HepG2 (cell line): ENCODE data around the gene TMEM273. TPM values are rescaled to one million over a fixed set of nuclear protein-coding genes. Genes with fewer than 3 reads are reported as not detected.

Source experiments
- ATAC-seq: fragments of 200-7000 bp; cut with Tn5 transposase; 3 replicates; pipeline ENCODE4 v1.9.1; 2020; ENCODE audit warnings: mild to moderate bottlenecking, moderate library complexity
- BruUV-seq: library from RNA; stranded (reverse); fragments of 400-500 nt; replicated peaks from 2 replicates; lab custom pipeline; 2021; lab: Mats Ljungman, UMichigan
- CTCF ChIA-PET: fragments of 300-600 bp; formaldehyde crosslinking; extraction: SDS; loops from one replicate; lab custom pipeline; 2021; ENCODE audit warnings: low total read pairs, inconsistent platforms, low intra/inter-chr PET ratio; lab: Yijun Ruan, JAX
- POLR2A ChIA-PET: fragments of 350-600 bp; sonication (Branson Sonifier 250); formaldehyde crosslinking; loops from one replicate; lab custom pipeline; 2020; ENCODE audit warnings: antibody characterized with exemption, inconsistent platforms; lab: Yijun Ruan, JAX
- DNase-seq: peaks from one replicate; pipeline ENCODE4 v3.0.0-alpha.2; 2015; ENCODE audit warnings: low spot score
- FAIRE-seq: peaks from 3 replicates; lab custom pipeline; 2011; peaks lifted over from hg19 to GRCh38; lab: Jason Lieb, UNC
- H2AFZ ChIP-seq: one replicate; pipeline ENCODE4 v1.6.1; 2011; ENCODE audit warnings: low read length, inconsistent platforms
- H3K27ac ChIP-seq: fragments of 300-600 bp; 3 replicates; pipeline ENCODE4 v1.8.0; 2011; ENCODE audit warnings: mixed run types, mild to moderate bottlenecking, mixed read lengths, low read length, inconsistent platforms; ENCODE audit not compliant: insufficient read depth; ENCODE audit errors: extremely low read length
- H3K27me3 ChIP-seq, 2 experiments: fragments of 200-600 bp in 1 of 2; 2 replicates in 1 of 2; 3 replicates in 1 of 2; pipeline versions ENCODE4 v1.6.0 to v1.8.0; 2011; ENCODE audit warnings: low read length in 2 of 2, mild to moderate bottlenecking in 2 of 2, moderate library complexity in 2 of 2, inconsistent platforms in 1 of 2; ENCODE audit not compliant: insufficient read depth in 2 of 2, control insufficient read depth in 1 of 2
- H3K36me3 ChIP-seq, 2 experiments: fragments of 200-600 bp in 1 of 2; replicated peaks in 1 of 2; 2 replicates in 1 of 2; 3 replicates in 1 of 2; pipeline versions ENCODE4 v1.5.1 to v1.8.0; 2011; ENCODE audit warnings: low read length in 2 of 2, inconsistent platforms in 1 of 2; ENCODE audit not compliant: insufficient read depth in 2 of 2, control insufficient read depth in 1 of 2
- H3K4me1 ChIP-seq: 2 replicates; pipeline ENCODE4 v1.5.1; 2012; ENCODE audit warnings: low read length, inconsistent platforms; ENCODE audit not compliant: insufficient read depth
- H3K4me2 ChIP-seq: 2 replicates; pipeline ENCODE4 v1.6.0; 2011; ENCODE audit warnings: low read depth, low read length, inconsistent platforms
- H3K4me3 ChIP-seq, 3 experiments: fragments of 200-600 bp in 1 of 3; sonication (generic), shearing (Covaris generic) in 1 of 3; replicated peaks in 1 of 3; 2 replicates each; pipeline ENCODE4 v1.5.1; 2011 to 2016; ENCODE audit warnings: low read length in 3 of 3, inconsistent platforms in 2 of 3, low read depth in 2 of 3, mild to moderate bottlenecking in 2 of 3, control low read depth in 1 of 3, mixed read lengths in 1 of 3; ENCODE audit not compliant: insufficient read depth in 1 of 3
- H3K79me2 ChIP-seq: one replicate; pipeline ENCODE4 v1.6.1; 2011; ENCODE audit warnings: low read length, inconsistent platforms; ENCODE audit not compliant: insufficient read depth
- H3K9ac ChIP-seq: 2 replicates; pipeline ENCODE4 v1.6.0; 2011; ENCODE audit warnings: mild to moderate bottlenecking, low read depth, low read length, inconsistent platforms; ENCODE audit not compliant: insufficient read depth
- H3K9me3 ChIP-seq: 2 replicates; pipeline ENCODE4 v1.5.1; 2012; ENCODE audit warnings: mild to moderate bottlenecking, low read length
- H4K20me1 ChIP-seq: 2 replicates; pipeline ENCODE4 v1.6.0; 2011; ENCODE audit warnings: inconsistent platforms, mild to moderate bottlenecking, low read length, moderate library complexity; ENCODE audit not compliant: insufficient read depth
- ARNT ChIP-seq: fragments of 450-650 bp; IDR thresholded peaks from 2 replicates; pipeline ENCODE4 v1.6.1; 2017
- CBX5 ChIP-seq: sonication (generic); formaldehyde crosslinking; IDR thresholded peaks from 2 replicates; pipeline ENCODE4 v1.4.0; 2020; ENCODE audit warnings: missing genetic modification reagents, borderline replicate concordance
- GMEB2 ChIP-seq: IDR thresholded peaks from 2 replicates; pipeline ENCODE4 v1.6.1; 2016; ENCODE audit warnings: missing biosample characterization, missing genetic modification reagents, low read depth
- GTF3A ChIP-seq: sonication (generic); formaldehyde crosslinking; conservative IDR thresholded peaks from 2 replicates; pipeline ENCODE4 v1.4.0; 2020; ENCODE audit warnings: mild to moderate bottlenecking, missing genetic modification reagents
- MLLT10 ChIP-seq: sonication (generic); formaldehyde crosslinking; IDR thresholded peaks from 2 replicates; pipeline ENCODE4 v1.4.0; 2020; ENCODE audit warnings: missing genetic modification reagents
- NR0B2 ChIP-seq: sonication (generic); formaldehyde crosslinking; IDR thresholded peaks from 2 replicates; pipeline ENCODE4 v1.4.0; 2020; ENCODE audit warnings: mild to moderate bottlenecking, missing genetic modification reagents
- SRSF9 ChIP-seq: fragments of 200-400 bp; formaldehyde crosslinking; IDR thresholded peaks from 2 replicates; pipeline ENCODE4 v1.6.1; 2018; ENCODE audit warnings: borderline replicate concordance, mild to moderate bottlenecking, low read depth, low read length; ENCODE audit not compliant: insufficient read depth, poor library complexity, severe bottlenecking
- TIGD3 ChIP-seq: sonication (generic); formaldehyde crosslinking; IDR thresholded peaks from 2 replicates; pipeline ENCODE4 v1.5.1; 2020; ENCODE audit warnings: mild to moderate bottlenecking, missing genetic modification reagents, borderline replicate concordance
- ZFP90 ChIP-seq: sonication (generic); formaldehyde crosslinking; IDR thresholded peaks from 2 replicates; pipeline ENCODE4 v1.8.0; 2022; ENCODE audit warnings: missing genetic modification reagents, mild to moderate bottlenecking, inconsistent platforms, borderline replicate concordance
- ZNF234 ChIP-seq: sonication (generic); formaldehyde crosslinking; conservative IDR thresholded peaks from 2 replicates; pipeline ENCODE4 v1.5.1; 2020; ENCODE audit warnings: mild to moderate bottlenecking, missing genetic modification reagents
- ZNF282 ChIP-seq: fragments of 450-650 bp; IDR thresholded peaks from 2 replicates; pipeline ENCODE4 v1.6.1; 2018; ENCODE audit not compliant: partially characterized antibody
- ZNF292 ChIP-seq: sonication (generic); formaldehyde crosslinking; IDR thresholded peaks from 2 replicates; pipeline ENCODE4 v1.8.1; 2022; ENCODE audit warnings: mild to moderate bottlenecking, low read depth, missing genetic modification reagents, borderline replicate concordance
- WGBS: methylation state at CpG from one replicate; pipeline ENCODE4 v1.1.6; 2017; ENCODE audit warnings: low lambda C conversion rate; 5-methylcytosine and 5-hydroxymethylcytosine counted together
- in situ Hi-C: cut with HindIII; loops from 2 replicates; pipeline ENCODE4 v1.10.0; 2017; ENCODE audit warnings: low pct_unique_long_range_greater_than_20kb; ENCODE audit not compliant: extremely low pct_ligation_motif_present
- intact Hi-C: fragments of 100-400 bp; cut with micrococcal nuclease; formaldehyde crosslinking; loops from one replicate; pipeline ENCODE4 v1.10.0; 2022; ENCODE audit not compliant: unreplicated experiment
- polyA plus RNA-seq, 8 experiments: library from polyadenylated mRNA; depleted of rRNA in 3 of 8; stranded (reverse) in 7 of 8; unstranded in 1 of 8; fragments of >200 nt; fragmentation: Illumina TruSeq in 4 of 8; extraction: Trizol in 4 of 8; gene quantifications; 2 replicates each; pipeline versions ENCODE4 v1.2.1 to v1.2.3, GENCODE V29; 2011 to 2016; ENCODE audit warnings: low read depth in 4 of 8, missing spikeins in 1 of 8, mixed read lengths in 1 of 8; ENCODE audit not compliant: insufficient read depth in 1 of 8
- total RNA-seq, 5 experiments: library from RNA; depleted of rRNA; stranded (reverse); fragments of >200 nt; fragmentation: Illumina TruSeq; extraction: Trizol; gene quantifications; 2 replicates each; pipeline ENCODE4 v1.2.3, GENCODE V29; 2016; ENCODE audit warnings: low read depth in 1 of 5
- TF ChIP-seq, protein P1 (sequence below): sonication (generic); formaldehyde crosslinking; IDR thresholded peaks from 2 replicates; pipeline ENCODE4 v1.8.1; 2022; ENCODE audit warnings: low read depth, mild to moderate bottlenecking, missing genetic modification reagents
- TF ChIP-seq, protein P2 (sequence below): IDR thresholded peaks from 2 replicates; pipeline ENCODE4 v1.6.1; 2016; ENCODE audit warnings: missing genetic modification reagents, missing compliant biosample characterization

TMEM273 gene
- total and polyA plus RNA-seq, 2 of the 13 experiments (the other 11 are each of a cell fraction or from before 2014, with no cell fraction given), result not detected

DNA sequence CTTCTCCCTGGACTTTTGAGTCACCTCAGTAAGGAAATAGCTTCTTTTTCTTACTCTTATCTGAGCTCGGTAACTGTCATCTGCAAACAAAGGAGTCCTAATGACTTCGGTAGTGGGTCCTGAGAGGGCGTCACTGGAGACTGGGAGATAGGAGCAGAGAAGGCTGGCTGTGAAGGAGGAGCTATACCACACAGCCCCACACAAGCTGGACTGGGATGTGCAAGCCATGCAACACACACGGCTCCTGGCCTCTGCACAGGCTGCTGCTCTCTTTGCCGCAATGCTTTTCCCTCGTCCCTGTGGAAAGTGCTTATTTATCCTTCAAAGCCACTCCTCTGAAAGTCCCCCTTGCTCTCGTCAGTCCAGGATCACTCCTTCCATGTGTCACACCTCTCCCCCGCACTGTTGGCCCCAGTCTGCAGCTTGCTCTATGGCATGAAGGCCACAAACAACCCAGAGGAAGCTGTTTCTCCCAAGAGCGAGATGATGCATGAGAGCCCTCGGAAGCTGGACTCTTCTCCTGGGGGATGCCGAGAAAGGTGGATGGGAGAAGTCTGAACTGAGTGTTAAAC, 14.9 kb downstream of the TMEM273 start:
- FAIRE-seq, result no peak
- 33% methylated on average over 9 of the region's 11 CpGs for WGBS
- no peaks in the 10 kb centered on the region for H3K36me3 ChIP-seq
- H3K4me2 ChIP-seq, result no peak overlapping the region
- BruUV-seq, result no TSS peak
- intact Hi-C loops (no loop called here), in situ Hi-C loops (no loop called here)
- H3K4me3 ChIP-seq, result no peak overlapping the region
- H3K9ac ChIP-seq, result no peak overlapping the region
- no peaks in the 10 kb centered on the region for H4K20me1 ChIP-seq
- POLR2A ChIA-PET, result no interaction called here
- TF ChIP-seq GTF3A (CRISPR knock-in tag) (no peak), CBX5 (CRISPR knock-in tag) (no peak), GMEB2 (CRISPR knock-in tag) (no peak), ARNT (no peak), TIGD3 (CRISPR knock-in tag) (no peak), ZNF282 (no peak), NR0B2 (CRISPR knock-in tag) (no peak), ZNF292 (CRISPR knock-in tag) (no peak), MLLT10 (CRISPR knock-in tag) (no peak), ZNF234 (no peak), ZFP90 (CRISPR knock-in tag) (no peak), SRSF9 (no peak)
- TF ChIP-seq, protein P1, sequence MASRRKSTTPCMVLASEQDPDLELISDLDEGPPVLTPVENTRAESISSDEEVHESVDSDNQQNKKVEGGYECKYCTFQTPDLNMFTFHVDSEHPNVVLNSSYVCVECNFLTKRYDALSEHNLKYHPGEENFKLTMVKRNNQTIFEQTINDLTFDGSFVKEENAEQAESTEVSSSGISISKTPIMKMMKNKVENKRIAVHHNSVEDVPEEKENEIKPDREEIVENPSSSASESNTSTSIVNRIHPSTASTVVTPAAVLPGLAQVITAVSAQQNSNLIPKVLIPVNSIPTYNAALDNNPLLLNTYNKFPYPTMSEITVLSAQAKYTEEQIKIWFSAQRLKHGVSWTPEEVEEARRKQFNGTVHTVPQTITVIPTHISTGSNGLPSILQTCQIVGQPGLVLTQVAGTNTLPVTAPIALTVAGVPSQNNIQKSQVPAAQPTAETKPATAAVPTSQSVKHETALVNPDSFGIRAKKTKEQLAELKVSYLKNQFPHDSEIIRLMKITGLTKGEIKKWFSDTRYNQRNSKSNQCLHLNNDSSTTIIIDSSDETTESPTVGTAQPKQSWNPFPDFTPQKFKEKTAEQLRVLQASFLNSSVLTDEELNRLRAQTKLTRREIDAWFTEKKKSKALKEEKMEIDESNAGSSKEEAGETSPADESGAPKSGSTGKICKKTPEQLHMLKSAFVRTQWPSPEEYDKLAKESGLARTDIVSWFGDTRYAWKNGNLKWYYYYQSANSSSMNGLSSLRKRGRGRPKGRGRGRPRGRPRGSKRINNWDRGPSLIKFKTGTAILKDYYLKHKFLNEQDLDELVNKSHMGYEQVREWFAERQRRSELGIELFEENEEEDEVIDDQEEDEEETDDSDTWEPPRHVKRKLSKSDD (CRISPR knock-in tag), result no peak
- TF ChIP-seq, protein P2, sequence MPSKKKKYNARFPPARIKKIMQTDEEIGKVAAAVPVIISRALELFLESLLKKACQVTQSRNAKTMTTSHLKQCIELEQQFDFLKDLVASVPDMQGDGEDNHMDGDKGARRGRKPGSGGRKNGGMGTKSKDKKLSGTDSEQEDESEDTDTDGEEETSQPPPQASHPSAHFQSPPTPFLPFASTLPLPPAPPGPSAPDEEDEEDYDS (CRISPR knock-in tag), result no peak
- TF ChIP-seq, all 625 proteins: peak for 0
- CTCF ChIA-PET, result no interaction called here
- ATAC-seq, result no peak
- DNase-seq, result no peak
- Histone ChIP-seq H3K27me3 (peaks cover 2 to 8% of the 10 kb centered on the region in 2 experiments; a peak in 3 of 5 replicates), H3K4me1 (no peaks in the 10 kb centered on the region), H3K79me2 (no peaks in the 10 kb centered on the region), H3K9me3 (no peaks in the 10 kb centered on the region), H2AFZ (no peak overlapping the region), H3K27ac (no peak overlapping the region)
